ENCODE data around the gene PPP1R10. TPM values are rescaled to one million over a fixed set of nuclear protein-coding genes. Genes with fewer than 3 reads are reported as not detected.

PPP1R10 gene
- total RNA-seq, 2 donors from 2014 or later: 114 to 123 TPM

DNA sequence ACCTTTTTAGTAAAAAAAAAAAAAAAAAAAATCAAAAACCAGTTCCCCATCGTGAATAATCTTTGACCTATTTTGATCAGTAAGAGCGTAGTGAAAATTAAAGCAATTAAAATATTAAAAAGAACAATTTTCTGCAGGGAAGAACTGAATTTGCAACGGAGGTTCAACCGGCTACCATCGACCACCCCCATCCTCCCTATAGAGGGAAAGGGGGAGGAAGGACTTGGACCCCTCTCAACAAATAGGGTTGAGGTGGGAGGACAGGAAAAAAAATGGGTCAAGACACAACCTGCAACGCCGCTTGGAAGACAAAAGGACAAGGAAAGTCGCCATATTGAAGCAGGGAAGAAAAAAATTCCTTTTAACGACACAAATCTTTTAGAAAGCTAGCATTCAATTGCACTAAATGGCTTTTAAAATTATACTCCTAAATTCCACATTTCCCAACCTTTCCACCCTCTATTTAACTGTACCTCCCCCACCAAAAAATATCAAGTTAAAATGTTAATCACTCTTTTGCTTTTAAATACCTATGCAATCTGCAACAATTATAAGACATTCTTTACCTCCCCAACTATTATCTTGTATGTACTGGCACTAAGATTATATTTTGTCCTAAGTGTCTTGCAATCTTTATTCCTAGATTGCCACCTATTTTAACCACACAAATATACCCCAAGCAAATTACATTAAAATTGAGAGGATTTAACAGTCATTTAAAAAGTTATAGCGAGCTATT is 1.7 kb downstream of the PPP1R10 start:
- Mint-ChIP-seq H3K27me3 (no peaks in the 10 kb centered on the region), H3K27ac (peak overlapping the region; percentile 97), H3K4me1 (peaks cover 47% of the 10 kb centered on the region), H3K36me3 (ENCODE audit: low read depth) (peaks cover 17% of the 10 kb centered on the region), H3K4me3 (peak overlapping the region; percentile 89)
- peak in 1 of 3 donors; percentile 19 for DNase-seq
- H3K9me3 ChIP-seq (ENCODE audit: control insufficient read depth, low read length, poor library complexity, severe bottlenecking): no peaks in the 10 kb centered on the region
- ATAC-seq: no peak

DNA sequence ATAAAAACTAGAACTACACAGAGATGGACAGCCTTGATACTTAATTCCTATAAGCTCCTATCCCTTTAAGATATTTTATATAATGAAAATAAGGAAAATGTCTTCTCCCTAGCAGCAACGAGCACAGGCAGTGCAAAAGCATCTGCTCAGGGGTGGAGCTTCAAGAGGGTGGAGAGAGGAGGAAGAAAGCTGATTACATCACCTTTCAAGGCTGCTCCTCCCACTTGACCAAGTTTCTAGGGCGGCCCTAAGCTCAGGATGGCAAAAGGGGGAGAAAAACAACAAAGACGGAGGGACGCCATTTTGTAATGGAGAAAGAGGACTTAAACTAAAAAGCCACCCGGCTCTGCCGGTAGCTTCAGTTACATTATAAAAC is 2.2 kb downstream of the PPP1R10 start:
- Mint-ChIP-seq H3K36me3 (ENCODE audit: low read depth) (peaks cover 17% of the 10 kb centered on the region), H3K4me1 (peaks cover 49% of the 10 kb centered on the region), H3K27ac (peak overlapping the region; percentile 97), H3K4me3 (peak overlapping the region; percentile 89), H3K27me3 (no peaks in the 10 kb centered on the region)
- peak; percentile 60 to 75 (median 72) for DNase-seq
- ATAC-seq: peak; percentile 65
- no peaks in the 10 kb centered on the region for H3K9me3 ChIP-seq (ENCODE audit: control insufficient read depth, low read length, poor library complexity, severe bottlenecking)

DNA sequence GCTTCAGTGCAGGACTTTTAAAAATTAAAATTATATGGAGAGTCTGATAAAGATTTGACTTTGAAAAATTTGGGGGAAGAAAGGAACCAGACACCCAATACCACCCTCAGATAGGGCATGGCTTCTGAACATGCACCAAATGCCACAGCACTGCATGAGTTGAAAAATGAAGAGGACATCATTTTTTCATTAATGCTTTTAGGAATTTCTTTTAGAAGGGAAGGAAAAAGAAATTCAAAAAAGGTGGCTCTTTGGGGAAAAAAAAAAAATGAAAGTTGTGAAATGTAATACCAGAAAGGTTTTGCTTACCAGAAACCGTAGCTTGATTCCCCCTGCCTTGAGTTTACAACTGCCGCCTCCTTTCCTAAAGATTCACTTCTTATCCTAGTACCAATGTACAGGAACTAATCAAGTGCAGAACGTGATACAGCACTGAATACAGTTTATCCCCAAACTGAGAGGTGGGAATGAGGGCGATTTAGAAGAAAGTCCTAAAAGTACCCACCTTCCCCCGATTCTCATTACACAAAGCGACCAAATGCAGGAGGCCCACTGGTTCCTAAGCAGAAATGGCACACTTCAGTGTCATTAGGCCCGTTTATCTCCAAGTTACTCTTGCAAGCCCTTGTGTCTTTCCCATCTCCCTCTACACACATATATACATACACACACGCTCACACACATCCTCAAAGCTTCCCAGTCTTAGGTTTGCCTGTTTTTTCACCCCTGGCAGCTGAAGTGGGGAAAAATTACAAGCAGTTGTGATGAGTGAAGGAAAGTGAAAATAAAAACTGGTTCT is 2.8 kb downstream of the PPP1R10 start:
- H3K9me3 ChIP-seq (ENCODE audit: control insufficient read depth, low read length, poor library complexity, severe bottlenecking): no peaks in the 10 kb centered on the region
- peaks cover 17% of the 10 kb centered on the region for H3K36me3 Mint-ChIP-seq (ENCODE audit: low read depth)
- H3K4me3 Mint-ChIP-seq: peak overlapping the region; percentile 89
- peak overlapping the region; percentile 97 for H3K27ac Mint-ChIP-seq
- ATAC-seq (no peak), DNase-seq (no peak)
- no peaks in the 10 kb centered on the region for H3K27me3 Mint-ChIP-seq
- H3K4me1 Mint-ChIP-seq: peaks cover 55% of the 10 kb centered on the region

DNA sequence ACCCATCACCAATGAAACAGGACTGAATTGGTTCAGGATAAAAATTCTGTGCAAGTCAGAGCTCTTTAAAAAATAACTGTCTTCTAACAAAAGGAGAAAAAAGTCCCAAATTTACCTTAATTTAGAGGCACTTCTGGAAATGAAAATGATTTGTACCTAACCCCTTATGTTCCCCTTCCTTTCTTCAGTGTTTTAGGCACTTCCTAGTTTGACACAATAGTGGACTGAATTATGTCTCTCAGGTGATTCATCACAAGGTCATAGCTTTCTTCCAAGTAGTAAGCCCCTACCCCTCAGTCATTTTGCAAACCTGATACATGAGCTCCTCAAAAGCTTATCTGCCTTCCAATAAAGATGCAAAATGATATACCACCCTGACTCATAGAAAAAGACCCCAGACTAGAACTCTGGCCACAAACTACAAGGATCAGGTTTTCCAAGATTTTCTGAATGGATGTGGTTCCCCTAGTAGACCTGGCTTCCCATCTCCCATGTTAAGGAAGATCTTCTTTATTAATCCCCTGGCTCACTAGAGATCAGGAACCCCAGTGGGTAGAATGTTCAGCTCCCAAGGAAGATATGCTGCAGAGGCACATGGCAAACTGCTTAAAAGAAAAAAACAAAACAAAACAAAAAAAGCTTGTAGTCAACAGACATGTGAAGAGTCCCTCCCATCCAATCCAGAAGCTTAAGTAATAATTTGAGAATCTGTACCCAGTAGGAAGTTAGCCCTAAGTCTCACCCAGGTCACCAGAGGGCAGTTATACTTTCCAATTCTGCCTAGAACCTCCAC is 3.6 kb downstream of the PPP1R10 start:
- Mint-ChIP-seq H3K4me1 (peaks cover 58% of the 10 kb centered on the region), H3K27me3 (no peaks in the 10 kb centered on the region), H3K27ac (peak overlapping the region; percentile 97), H3K36me3 (ENCODE audit: low read depth) (peaks cover 21% of the 10 kb centered on the region), H3K4me3 (peak overlapping the region; percentile 88)
- no peak for DNase-seq
- ATAC-seq: no peak
- H3K9me3 ChIP-seq (ENCODE audit: control insufficient read depth, low read length, poor library complexity, severe bottlenecking): no peaks in the 10 kb centered on the region

DNA sequence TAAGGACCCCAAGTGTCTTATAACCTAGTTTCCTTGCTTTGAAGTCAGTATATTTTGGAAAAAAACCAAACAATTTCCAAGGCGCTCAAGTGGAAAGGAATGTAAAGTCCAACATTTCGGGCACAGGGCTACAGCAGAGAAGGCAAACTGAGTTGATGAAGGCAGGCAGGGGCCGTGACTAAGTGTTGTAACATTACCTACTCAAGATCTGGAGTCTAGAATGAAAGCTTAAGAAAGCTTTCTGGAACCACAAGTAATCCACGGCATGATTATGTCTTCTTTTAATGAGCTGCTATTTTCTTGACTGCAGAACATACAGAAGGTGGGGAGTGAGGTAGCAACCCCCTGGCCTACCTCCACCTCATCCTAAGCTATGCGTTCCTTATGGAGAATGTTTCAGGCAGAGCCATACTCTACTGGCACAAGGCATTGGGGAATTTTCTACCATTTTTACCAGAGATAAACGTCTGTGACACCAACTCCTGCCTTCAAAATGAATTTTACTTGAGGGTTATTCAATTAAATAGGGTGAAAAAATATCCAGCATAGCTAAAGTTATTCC is 4.3 kb downstream of the PPP1R10 start:
- H3K4me3 Mint-ChIP-seq: no peak overlapping the region
- ATAC-seq: no peak

DNA sequence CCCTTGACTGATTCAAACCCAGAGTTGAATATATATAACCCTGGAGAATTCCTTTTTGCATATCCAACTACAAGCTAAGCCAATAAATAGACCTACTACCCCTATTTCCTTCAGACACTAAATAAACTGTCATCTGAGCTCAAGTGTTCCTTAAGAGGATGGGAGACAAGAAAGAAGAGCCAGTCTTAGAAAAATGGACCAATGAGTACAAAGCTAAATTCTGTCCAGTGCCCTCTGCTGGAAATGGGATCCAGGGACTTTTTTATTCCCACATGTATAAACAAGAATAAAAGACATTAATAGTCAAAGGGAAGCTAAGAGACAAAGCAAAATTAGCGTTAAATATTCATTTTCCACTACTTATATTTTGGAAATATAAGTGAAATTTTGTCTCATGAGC is 4.8 kb downstream of the PPP1R10 start:
- no peak overlapping the region for H3K4me3 Mint-ChIP-seq
- H3K4me1 Mint-ChIP-seq: peaks cover 59% of the 10 kb centered on the region
- peak overlapping the region; percentile 97 for H3K27ac Mint-ChIP-seq
- DNase-seq (no peak), ATAC-seq (no peak)
- no peaks in the 10 kb centered on the region for H3K27me3 Mint-ChIP-seq
- H3K36me3 Mint-ChIP-seq (ENCODE audit: low read depth): peaks cover 24% of the 10 kb centered on the region
- H3K9me3 ChIP-seq (ENCODE audit: control insufficient read depth, low read length, poor library complexity, severe bottlenecking): no peaks in the 10 kb centered on the region

More for the DNA sequence above, 4.3 kb downstream of the PPP1R10 start:
- DNase-seq: no peak
- no peaks in the 10 kb centered on the region for H3K27me3 Mint-ChIP-seq
- H3K9me3 ChIP-seq (ENCODE audit: control insufficient read depth, low read length, poor library complexity, severe bottlenecking): no peaks in the 10 kb centered on the region
- peak overlapping the region; percentile 97 for H3K27ac Mint-ChIP-seq
- H3K4me1 Mint-ChIP-seq: peaks cover 56% of the 10 kb centered on the region
- H3K36me3 Mint-ChIP-seq (ENCODE audit: low read depth): peaks cover 21% of the 10 kb centered on the region

DNA sequence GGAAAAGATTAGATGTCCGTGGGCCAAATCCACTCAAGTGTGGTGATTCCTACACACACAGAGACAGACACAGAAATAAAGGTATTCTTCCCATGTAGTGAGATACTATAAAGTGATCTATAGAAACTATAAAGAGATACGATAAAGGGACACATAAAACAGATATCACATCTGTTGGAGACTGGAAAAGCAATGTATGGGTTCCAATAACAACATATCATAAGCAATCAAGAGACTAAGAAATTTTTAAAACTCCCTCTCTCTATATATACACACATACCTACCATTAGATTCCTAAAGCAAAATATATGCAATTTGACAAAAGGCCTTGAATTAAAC is 5.2 kb downstream of the PPP1R10 start:
- H3K27ac Mint-ChIP-seq: peak overlapping the region; percentile 97
- H3K4me3 Mint-ChIP-seq: no peak overlapping the region
- H3K36me3 Mint-ChIP-seq (ENCODE audit: low read depth): peaks cover 21% of the 10 kb centered on the region
- ATAC-seq: no peak
- DNase-seq: no peak
- peaks cover 56% of the 10 kb centered on the region for H3K4me1 Mint-ChIP-seq
- no peaks in the 10 kb centered on the region for H3K27me3 Mint-ChIP-seq
- H3K9me3 ChIP-seq (ENCODE audit: control insufficient read depth, low read length, poor library complexity, severe bottlenecking): no peaks in the 10 kb centered on the region

DNA sequence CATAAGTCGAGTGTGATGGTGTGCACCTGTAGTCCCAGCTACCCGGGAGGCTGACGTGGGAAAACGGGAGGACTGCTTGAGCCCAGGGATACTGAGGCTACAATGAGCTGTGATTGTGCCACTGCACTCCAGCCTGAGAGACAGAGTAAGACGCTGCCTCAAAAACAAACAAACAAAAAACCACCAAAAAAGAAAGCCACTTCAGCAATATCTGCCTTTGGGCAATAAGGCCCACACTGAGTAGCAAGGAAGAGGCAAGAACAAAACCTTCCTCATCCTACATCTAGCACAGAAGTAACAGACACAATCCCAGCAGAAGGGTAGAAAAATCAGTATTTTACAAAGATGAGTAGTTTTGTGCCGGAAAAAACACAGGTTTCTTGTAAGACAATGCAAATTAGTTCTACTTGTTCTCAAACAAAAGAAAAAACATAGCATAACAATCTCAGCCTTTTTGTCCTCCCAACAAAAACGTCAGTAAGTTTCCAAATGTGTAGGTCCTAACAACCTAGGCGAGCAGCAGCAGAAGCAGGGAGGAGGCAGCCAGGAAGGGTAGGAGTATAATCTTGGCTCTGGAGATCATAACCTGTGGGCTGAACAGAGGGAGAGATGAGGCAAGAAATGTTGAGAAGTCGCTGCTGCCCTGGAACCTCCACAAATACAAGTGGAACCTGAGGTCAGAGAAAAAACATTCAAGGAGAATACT is 5.7 kb downstream of the PPP1R10 start:
- Mint-ChIP-seq H3K36me3 (ENCODE audit: low read depth) (peaks cover 22% of the 10 kb centered on the region), H3K27me3 (no peaks in the 10 kb centered on the region), H3K27ac (peak overlapping the region; percentile 97), H3K4me3 (no peak overlapping the region), H3K4me1 (peaks cover 57% of the 10 kb centered on the region)
- DNase-seq (no peak), ATAC-seq (no peak)
- no peaks in the 10 kb centered on the region for H3K9me3 ChIP-seq (ENCODE audit: control insufficient read depth, low read length, poor library complexity, severe bottlenecking)

DNA sequence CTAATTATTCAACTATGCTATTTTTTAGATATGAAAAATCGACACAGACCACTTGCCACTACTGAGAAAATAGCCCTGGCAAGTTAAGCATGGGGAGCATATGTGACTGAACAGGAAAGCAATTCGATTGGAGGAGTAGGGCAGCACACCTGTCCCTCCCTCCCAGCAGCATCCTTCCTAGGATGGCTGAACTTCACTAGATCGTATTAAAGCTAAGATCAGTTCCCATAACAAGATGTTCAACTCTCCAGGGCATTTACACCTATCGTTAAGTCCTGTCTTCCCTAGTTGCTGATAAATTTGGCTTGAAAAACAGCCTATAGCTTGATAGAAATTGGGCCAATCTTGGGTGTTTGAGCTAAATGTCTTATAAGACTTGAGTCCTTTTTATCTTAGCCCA is 7.0 kb downstream of the PPP1R10 start:
- H3K27me3 Mint-ChIP-seq: no peaks in the 10 kb centered on the region
- H3K9me3 ChIP-seq (ENCODE audit: control insufficient read depth, low read length, poor library complexity, severe bottlenecking): no peaks in the 10 kb centered on the region
- H3K4me1 Mint-ChIP-seq: peaks cover 52% of the 10 kb centered on the region
- H3K4me3 Mint-ChIP-seq: no peak overlapping the region
- peak overlapping the region; percentile 97 for H3K27ac Mint-ChIP-seq
- peaks cover 16% of the 10 kb centered on the region for H3K36me3 Mint-ChIP-seq (ENCODE audit: low read depth)
- ATAC-seq: no peak
- DNase-seq: no peak

DNA sequence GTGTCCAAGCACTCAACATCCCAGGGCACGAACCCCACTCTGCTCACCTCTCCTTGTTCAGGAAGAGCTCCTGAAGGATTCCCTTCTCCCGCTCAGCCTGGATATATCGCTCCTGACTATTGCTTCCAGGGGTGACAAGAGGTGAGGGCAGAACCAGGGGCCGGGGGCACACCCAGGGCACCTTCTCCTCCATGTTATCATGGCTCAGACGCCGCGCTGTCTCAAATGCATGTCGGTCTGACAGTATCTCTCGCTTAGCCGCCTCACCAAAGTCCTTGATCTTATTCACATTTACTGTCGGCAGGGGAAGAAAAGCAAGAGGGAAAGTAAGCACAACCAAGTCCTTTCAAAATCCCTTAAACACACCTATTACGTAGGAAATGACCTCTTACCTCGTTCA is 13.1 kb downstream of the PPP1R10 start:
- H3K9me3 ChIP-seq (ENCODE audit: control insufficient read depth, low read length, poor library complexity, severe bottlenecking): no peaks in the 10 kb centered on the region
- H3K36me3 Mint-ChIP-seq (ENCODE audit: low read depth): peaks cover 19% of the 10 kb centered on the region

DNA sequence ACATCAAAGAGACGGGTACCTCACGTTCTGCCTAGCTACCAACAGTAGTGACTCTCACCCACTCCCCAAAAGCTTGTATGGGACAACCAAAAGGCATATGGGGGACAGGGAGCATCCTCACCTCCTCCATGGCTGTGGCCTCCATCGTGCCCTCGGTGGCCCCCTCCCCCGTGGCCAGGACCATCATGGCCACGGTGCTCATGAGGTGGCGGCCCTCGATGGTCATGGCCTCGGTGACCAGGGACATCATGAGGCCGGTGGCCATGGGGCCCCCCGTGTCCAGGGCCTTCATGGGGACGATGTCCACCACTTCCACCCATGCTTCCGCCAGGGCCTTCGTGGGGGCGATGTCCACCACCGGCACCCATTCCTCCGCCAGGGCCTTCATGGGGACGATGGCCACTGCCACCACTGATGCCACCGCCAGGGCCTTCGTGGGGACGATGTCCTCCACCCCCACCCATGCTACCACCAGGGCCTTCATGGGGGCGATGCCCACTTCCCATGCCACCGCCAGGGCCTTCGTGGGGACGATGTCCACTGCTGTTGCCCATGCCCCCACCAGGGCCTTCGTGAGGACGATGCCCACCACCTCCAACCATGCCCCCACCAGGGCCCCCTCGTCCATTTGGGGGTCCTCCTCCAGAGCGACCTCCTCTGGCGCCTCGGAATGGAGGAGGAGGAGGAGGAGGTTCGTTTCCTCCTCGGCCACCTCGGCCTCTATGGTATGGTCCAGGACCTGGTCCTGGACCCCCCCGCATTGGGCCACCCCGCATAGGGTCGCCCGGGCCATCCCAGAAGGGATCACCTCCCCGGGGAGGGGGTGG is 15.0 kb downstream of the PPP1R10 start:
- no peak for ATAC-seq
- H3K36me3 Mint-ChIP-seq (ENCODE audit: low read depth): peaks cover 12% of the 10 kb centered on the region
- H3K9me3 ChIP-seq (ENCODE audit: control insufficient read depth, low read length, poor library complexity, severe bottlenecking): no peaks in the 10 kb centered on the region
- H3K27me3 Mint-ChIP-seq: no peaks in the 10 kb centered on the region
- no peak overlapping the region for H3K4me3 Mint-ChIP-seq
- H3K4me1 Mint-ChIP-seq: peaks cover 18% of the 10 kb centered on the region
- peak overlapping the region; percentile 27 for H3K27ac Mint-ChIP-seq
- DNase-seq: no peak

More for the DNA sequence above, 13.1 kb downstream of the PPP1R10 start:
- DNase-seq (no peak), ATAC-seq (no peak)
- no peak overlapping the region for H3K4me3 Mint-ChIP-seq
- no peaks in the 10 kb centered on the region for H3K27me3 Mint-ChIP-seq
- H3K4me1 Mint-ChIP-seq: peaks cover 19% of the 10 kb centered on the region
- no peak overlapping the region for H3K27ac Mint-ChIP-seq

DNA sequence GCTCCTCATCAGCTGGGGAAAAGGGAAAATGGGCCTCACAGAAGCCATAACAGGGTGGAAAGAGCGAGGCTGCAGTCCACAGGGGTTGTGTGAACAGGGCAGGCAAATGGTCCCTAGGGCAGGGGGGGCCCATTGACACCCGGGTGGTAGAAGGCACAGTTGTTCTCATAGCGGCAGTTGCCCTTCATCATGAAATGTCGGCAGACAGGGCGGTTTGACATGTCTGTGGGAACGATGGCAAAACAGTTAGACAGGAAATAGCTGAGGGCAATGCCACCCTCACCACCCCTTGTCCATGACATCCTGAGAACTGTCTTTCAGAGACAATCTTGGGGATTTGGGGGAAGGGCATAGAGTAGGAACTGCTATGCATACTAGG is 15.6 kb downstream of the PPP1R10 start:
- H3K27ac Mint-ChIP-seq: peak overlapping the region; percentile 78
- DNase-seq (no peak), ATAC-seq (no peak)
- no peaks in the 10 kb centered on the region for H3K9me3 ChIP-seq (ENCODE audit: control insufficient read depth, low read length, poor library complexity, severe bottlenecking)
- no peaks in the 10 kb centered on the region for H3K27me3 Mint-ChIP-seq
- peaks cover 11% of the 10 kb centered on the region for H3K36me3 Mint-ChIP-seq (ENCODE audit: low read depth)
- peaks cover 20% of the 10 kb centered on the region for H3K4me1 Mint-ChIP-seq
- H3K4me3 Mint-ChIP-seq: no peak overlapping the region

All from T-helper 17 cell (primary cell).